ENCODE results near the gene IGLL1. TPM values are rescaled to one million over a fixed set of nuclear protein-coding genes. Genes with fewer than 3 reads are reported as not detected.
"Not testable (repeated sequence)": the region's sequence is repeated elsewhere in the genome, so short reads cannot be mapped to it uniquely, and the experiment has no call there.

Gene IGLL1
- total RNA-seq, 1 experiment from 2014 or later, result not detected

DNA sequence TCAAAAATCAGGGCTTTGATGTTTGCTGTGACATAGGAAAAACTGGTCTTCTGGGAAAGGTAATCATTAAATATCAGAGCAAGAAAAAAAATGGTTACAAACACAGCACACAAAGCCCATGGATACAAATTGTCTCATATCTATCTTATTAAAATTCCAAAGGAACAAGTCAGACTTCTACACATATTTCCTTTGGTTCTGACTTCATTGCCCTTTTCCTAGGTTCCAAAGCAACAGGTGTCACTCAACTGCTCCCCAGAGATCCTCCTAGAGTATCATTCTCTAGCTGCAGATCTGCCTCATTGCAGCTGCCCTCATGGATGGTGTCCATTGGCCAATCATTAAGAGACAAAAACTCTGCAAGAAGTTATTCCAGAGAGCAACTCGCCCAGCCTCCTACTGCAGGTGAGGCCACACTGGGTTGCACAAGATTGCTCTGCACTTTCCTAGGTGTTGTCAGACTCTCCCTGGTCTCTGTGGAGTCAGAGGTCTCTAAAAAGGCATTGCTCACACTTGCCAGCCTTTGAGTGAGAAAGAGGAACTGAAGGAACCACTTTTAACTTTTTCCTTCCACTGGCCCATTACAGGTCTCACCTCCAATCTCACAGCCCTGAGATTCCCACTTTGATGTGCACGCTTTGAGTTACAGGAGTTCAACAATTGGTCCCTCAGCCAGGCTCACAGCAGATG lies 46.3 kb upstream of the IGLL1 start:
- CTCF ChIA-PET, result no interaction called here
- Histone ChIP-seq H3K27me3 (replicated peaks; ENCODE audit: control insufficient read depth, insufficient read depth, low read length) (no peaks in the 10 kb centered on the region), H3K4me3 (ENCODE audit: low read depth, low read length) (no peak overlapping the region), H3K9me3 (peaks cover 15% of the 10 kb centered on the region), H3K36me3 (ENCODE audit: control insufficient read depth, insufficient read depth, low read length) (no peaks in the 10 kb centered on the region; the same call in 1 of the 2 replicates), H3K4me1 (peaks cover 49% of the 10 kb centered on the region)
- Mint-ChIP-seq H3K4me3 (ENCODE audit: unreplicated experiment) (peak overlapping the region; percentile 67), H3K4me1 (ENCODE audit: low read depth, unreplicated experiment) (peaks cover 46% of the 10 kb centered on the region), H3K27me3 (ENCODE audit: insufficient read depth, unreplicated experiment) (no peaks in the 10 kb centered on the region), H3K9me3 (ENCODE audit: unreplicated experiment) (peaks cover 10% of the 10 kb centered on the region), H3K27ac (ENCODE audit: unreplicated experiment) (peak overlapping the region; percentile 90), H3K36me3 (ENCODE audit: insufficient read depth, unreplicated experiment) (peaks cover 27% of the 10 kb centered on the region)
- POLR2A ChIA-PET, result no interaction called here
- TSS peak; percentile 36 for BruUV-seq (replicated peaks)
- TF ChIP-seq, protein P1, sequence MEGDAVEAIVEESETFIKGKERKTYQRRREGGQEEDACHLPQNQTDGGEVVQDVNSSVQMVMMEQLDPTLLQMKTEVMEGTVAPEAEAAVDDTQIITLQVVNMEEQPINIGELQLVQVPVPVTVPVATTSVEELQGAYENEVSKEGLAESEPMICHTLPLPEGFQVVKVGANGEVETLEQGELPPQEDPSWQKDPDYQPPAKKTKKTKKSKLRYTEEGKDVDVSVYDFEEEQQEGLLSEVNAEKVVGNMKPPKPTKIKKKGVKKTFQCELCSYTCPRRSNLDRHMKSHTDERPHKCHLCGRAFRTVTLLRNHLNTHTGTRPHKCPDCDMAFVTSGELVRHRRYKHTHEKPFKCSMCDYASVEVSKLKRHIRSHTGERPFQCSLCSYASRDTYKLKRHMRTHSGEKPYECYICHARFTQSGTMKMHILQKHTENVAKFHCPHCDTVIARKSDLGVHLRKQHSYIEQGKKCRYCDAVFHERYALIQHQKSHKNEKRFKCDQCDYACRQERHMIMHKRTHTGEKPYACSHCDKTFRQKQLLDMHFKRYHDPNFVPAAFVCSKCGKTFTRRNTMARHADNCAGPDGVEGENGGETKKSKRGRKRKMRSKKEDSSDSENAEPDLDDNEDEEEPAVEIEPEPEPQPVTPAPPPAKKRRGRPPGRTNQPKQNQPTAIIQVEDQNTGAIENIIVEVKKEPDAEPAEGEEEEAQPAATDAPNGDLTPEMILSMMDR (IDR thresholded peaks at IDR 0.05; ENCODE audit: insufficient read depth in 1 of 2, low read depth in 1 of 2, low read length in 1 of 2, severe bottlenecking in 1 of 2, unreplicated experiment in 1 of 2), result no peak
- intact Hi-C loops (cut with micrococcal nuclease; ENCODE audit: unreplicated experiment), result no loop called here
- DNase-seq, result peak; percentile 65 to 70

DNA sequence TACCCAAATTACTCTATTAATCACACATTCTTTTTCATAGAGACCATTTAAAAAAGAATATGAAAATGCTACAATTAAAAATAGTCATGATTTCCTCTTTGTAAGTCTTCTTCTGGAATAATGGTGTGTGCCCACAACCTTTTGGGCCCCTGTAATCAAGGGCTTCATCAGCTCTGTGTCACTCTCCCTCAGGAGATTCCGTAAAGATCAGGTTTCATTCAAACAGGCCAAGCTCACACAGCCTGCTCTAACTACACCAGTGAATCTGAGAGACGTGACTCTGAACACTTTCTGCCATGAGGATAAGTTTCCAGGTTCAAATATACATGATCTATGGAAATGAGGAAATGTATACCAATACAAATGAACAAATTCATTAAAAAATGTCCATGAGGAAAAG lies 42.5 kb upstream of the IGLL1 start:
- H3K4me3 ChIP-seq (ENCODE audit: low read depth, low read length), result no peak overlapping the region
- peaks cover 60% of the 10 kb centered on the region for H3K36me3 Mint-ChIP-seq (ENCODE audit: insufficient read depth, unreplicated experiment)
- H3K36me3 ChIP-seq (ENCODE audit: control insufficient read depth, insufficient read depth, low read length), result no peaks in the 10 kb centered on the region; the same call in 1 of the 2 replicates
- no peak for DNase-seq
- CTCF ChIA-PET, result no interaction called here
- TF ChIP-seq, protein P1 (IDR thresholded peaks at IDR 0.05; ENCODE audit: insufficient read depth in 1 of 2, low read depth in 1 of 2, low read length in 1 of 2, severe bottlenecking in 1 of 2, unreplicated experiment in 1 of 2), result no peak
- H3K9me3 ChIP-seq, result peaks cover 15% of the 10 kb centered on the region
- H3K4me3 Mint-ChIP-seq (ENCODE audit: unreplicated experiment), result no peak overlapping the region
- intact Hi-C loops (cut with micrococcal nuclease; ENCODE audit: unreplicated experiment), result no loop called here
- no peaks in the 10 kb centered on the region for H3K27me3 ChIP-seq (replicated peaks; ENCODE audit: control insufficient read depth, insufficient read depth, low read length)
- no TSS peak for BruUV-seq (replicated peaks)
- peaks cover 66% of the 10 kb centered on the region for H3K4me1 ChIP-seq
- H3K27me3 Mint-ChIP-seq (ENCODE audit: insufficient read depth, unreplicated experiment), result no peaks in the 10 kb centered on the region
- H3K27ac Mint-ChIP-seq (ENCODE audit: unreplicated experiment), result peak overlapping the region; percentile 97
- H3K4me1 Mint-ChIP-seq (ENCODE audit: low read depth, unreplicated experiment), result peaks cover 66% of the 10 kb centered on the region
- H3K9me3 Mint-ChIP-seq (ENCODE audit: unreplicated experiment), result peaks cover 10% of the 10 kb centered on the region
- POLR2A ChIA-PET, result no interaction called here

DNA sequence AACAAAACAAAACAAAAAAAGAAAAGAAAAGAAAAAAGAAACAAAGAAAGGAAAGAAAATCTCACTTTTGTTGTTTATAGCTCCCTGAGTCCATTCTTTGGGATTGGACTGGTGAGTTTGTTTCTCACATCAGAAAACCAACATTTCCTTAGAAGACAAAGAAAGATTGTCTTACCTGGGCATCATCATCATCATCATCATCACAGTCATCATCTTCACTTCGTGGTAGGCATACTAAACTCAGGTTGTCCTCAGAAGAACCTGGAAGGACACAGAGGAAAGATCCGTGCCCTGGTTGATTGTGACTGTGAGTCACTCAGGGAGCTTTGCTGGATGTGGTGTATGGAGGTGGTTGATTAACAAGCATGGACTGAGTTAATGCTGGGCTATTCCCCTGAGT lies 41.8 kb upstream of the IGLL1 start:
- intact Hi-C loops (cut with micrococcal nuclease; ENCODE audit: unreplicated experiment), result loop anchor here (2.0 kb wide), 1 partner anchor 95 kb away; no protein-coding TSS in a partner anchor
- TSS peak; percentile 84 for BruUV-seq (replicated peaks)
- H3K4me1 ChIP-seq, result peaks cover 61% of the 10 kb centered on the region
- CTCF ChIA-PET; H3K27me3 ChIP-seq (replicated peaks; ENCODE audit: control insufficient read depth, insufficient read depth, low read length); H3K27me3 Mint-ChIP-seq (ENCODE audit: insufficient read depth, unreplicated experiment); DNase-seq; POLR2A ChIA-PET; H3K4me3 ChIP-seq (ENCODE audit: low read depth, low read length); H3K36me3 ChIP-seq (ENCODE audit: control insufficient read depth, insufficient read depth, low read length): not testable (repeated sequence)
- Mint-ChIP-seq H3K4me1 (ENCODE audit: low read depth, unreplicated experiment) (peaks cover 61% of the 10 kb centered on the region), H3K9me3 (ENCODE audit: unreplicated experiment) (peaks cover 10% of the 10 kb centered on the region), H3K4me3 (ENCODE audit: unreplicated experiment) (peak overlapping the region; percentile 10), H3K27ac (ENCODE audit: unreplicated experiment) (peak overlapping the region; percentile 97), H3K36me3 (ENCODE audit: insufficient read depth, unreplicated experiment) (peaks cover 64% of the 10 kb centered on the region)
- H3K9me3 ChIP-seq, result peaks cover 15% of the 10 kb centered on the region

Measured in Caco-2 (cell line).